Lung (tissue), 12 donors: Measurements from ENCODE around the gene B4GALT7. TPM values are rescaled to one million over a fixed set of nuclear protein-coding genes. Genes with fewer than 3 reads are reported as not detected.

Experiments used
- ATAC-seq: fragments of 200-7000 bp; cut with Tn5 transposase; one replicate; pipeline ENCODE4 v1.9.1; 2020; ENCODE audit warnings: moderate number of reproducible peaks; ENCODE audit not compliant: insufficient read depth, low FRiP score
- DNase-seq, 3 donors: peaks; one replicate each; pipeline ENCODE4 v3.0.0-alpha.2; 2013 to 2017
- H3K27ac ChIP-seq, 2 donors: one replicate each; pipeline ENCODE4 v1.5.1; 2013; ENCODE audit warnings: mild to moderate bottlenecking in 2 of 2, moderate library complexity in 2 of 2, control low read depth in 1 of 2, inconsistent platforms in 1 of 2, low read depth in 1 of 2, low read length in 1 of 2
- H3K27me3 ChIP-seq, 3 donors: one replicate each; pipeline ENCODE4 v1.5.1; 2013; ENCODE audit warnings: low read length in 2 of 3; ENCODE audit not compliant: control insufficient read depth in 3 of 3, insufficient read depth in 3 of 3
- H3K36me3 ChIP-seq, 4 donors: one replicate each; pipeline ENCODE4 v1.5.1; 2013; ENCODE audit warnings: low read length in 4 of 4, mild to moderate bottlenecking in 1 of 4, moderate library complexity in 1 of 4; ENCODE audit not compliant: control insufficient read depth in 4 of 4, insufficient read depth in 4 of 4
- H3K4me1 ChIP-seq, 5 donors: one replicate each; pipeline ENCODE4 v1.5.1; 2013; ENCODE audit warnings: low read length in 5 of 5, mild to moderate bottlenecking in 2 of 5, moderate library complexity in 1 of 5; ENCODE audit not compliant: control insufficient read depth in 5 of 5, insufficient read depth in 5 of 5
- H3K4me3 ChIP-seq: one replicate; pipeline ENCODE4 v1.5.1; 2013; ENCODE audit warnings: mild to moderate bottlenecking, control low read depth, moderate library complexity
- H3K9ac ChIP-seq, 2 donors: one replicate each; pipeline ENCODE4 v1.5.1; 2013; ENCODE audit warnings: low read length in 2 of 2, control low read depth in 1 of 2; ENCODE audit not compliant: insufficient read depth in 1 of 2
- H3K9me3 ChIP-seq, 4 donors: one replicate each; pipeline ENCODE4 v1.5.1; 2013; ENCODE audit warnings: low read length in 3 of 4, mild to moderate bottlenecking in 1 of 4, moderate library complexity in 1 of 4; ENCODE audit not compliant: control insufficient read depth in 4 of 4, insufficient read depth in 3 of 4
- CTCF ChIP-seq: IDR thresholded peaks from 2 replicates; pipeline ENCODE4 v1.5.1; 2012; ENCODE audit warnings: mild to moderate bottlenecking; ENCODE audit errors: control extremely low read depth, extremely low read depth
- WGBS, 2 donors: extraction: QIAGEN DNeasy Blood & Tissue Kit; methylation state at CpG; one replicate each; pipeline ENCODE4 v1.1.7; 2013; 5-methylcytosine and 5-hydroxymethylcytosine counted together
- polyA plus RNA-seq, 2 donors: library from polyadenylated mRNA; stranded (reverse); fragments of 200-250 nt; gene quantifications; one replicate each; pipeline ENCODE4 v1.2.1, GENCODE V29; 2013
- total RNA-seq, 2 donors: library from RNA; depleted of rRNA in 1 of 2; stranded (reverse); fragments of >200 nt in 1 of 2; gene quantifications; one replicate each; pipeline ENCODE4 v1.2.1, GENCODE V29; 2014 to 2021
- donor health status: control.
- donor health status: control.
- donor health status: Bipolar disorder and iron deficiency.
- donor health status: healthy.
- donor health status: DM: yes; HTN: yes; CAD: no.

Gene B4GALT7
- total and polyA plus RNA-seq, 4 donors, result 14.3 to 40.0 (median 31.4) TPM

DNA sequence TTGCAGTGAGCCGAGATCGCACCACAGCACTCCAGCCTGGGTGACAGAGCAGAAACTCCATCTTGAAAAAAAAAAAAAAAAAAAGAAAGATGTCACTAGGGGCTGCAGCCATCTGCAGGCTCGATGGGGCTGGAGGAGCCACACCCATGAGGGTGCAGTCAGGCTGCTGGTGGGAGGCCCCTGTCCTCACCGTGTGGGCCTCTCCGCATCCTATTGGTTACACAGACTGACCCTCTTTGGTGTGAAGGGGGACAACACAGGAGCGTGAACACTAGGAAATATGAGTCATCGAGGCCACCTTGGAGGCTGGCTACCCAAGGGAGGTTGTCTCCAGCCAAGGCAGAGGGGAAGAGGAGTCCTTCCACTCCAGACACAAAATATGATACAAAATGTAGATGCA, 31.6 kb upstream of the B4GALT7 start:
- no peak for ATAC-seq
- TF ChIP-seq CTCF, result no peak
- 68 to 79% methylated on average over 7 of the region's 7 CpGs for WGBS, 2 donors

DNA sequence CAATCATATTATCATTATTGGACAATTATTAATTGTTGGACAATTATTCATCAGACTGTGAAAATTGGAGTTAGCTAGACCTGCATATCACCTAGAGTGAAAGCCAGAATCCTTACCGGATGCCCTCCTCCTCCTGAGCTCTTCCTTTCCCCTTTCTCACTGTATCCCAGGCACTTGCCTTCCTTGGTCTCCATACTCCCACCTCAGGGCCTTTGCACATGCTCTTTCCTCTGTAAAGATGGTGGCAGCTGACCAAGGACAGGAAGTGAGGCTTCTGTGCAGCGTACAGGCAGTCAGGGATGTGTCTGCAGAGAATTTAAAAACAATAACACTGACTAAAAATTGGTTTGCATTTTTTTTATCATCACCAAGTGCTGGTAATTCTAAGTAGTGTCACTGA, 30.0 kb upstream of the B4GALT7 start:
- no peak overlapping the region for H3K9ac ChIP-seq
- H3K4me3 ChIP-seq, result no peak overlapping the region
- DNase-seq (no peak), ATAC-seq (no peak)
- no peaks in the 10 kb centered on the region for H3K4me1 ChIP-seq
- no peaks in the 10 kb centered on the region for H3K9me3 ChIP-seq
- WGBS, 2 donors, result 74 to 77% methylated on average over 2 of the region's 2 CpGs
- H3K36me3 ChIP-seq, result no peaks in the 10 kb centered on the region
- TF ChIP-seq CTCF, result no peak
- H3K27ac ChIP-seq, result no peak overlapping the region
- no peaks in the 10 kb centered on the region for H3K27me3 ChIP-seq

More for the DNA sequence above, 31.6 kb upstream of the B4GALT7 start:
- no peak overlapping the region for H3K9ac ChIP-seq
- H3K27me3 ChIP-seq, result no peaks in the 10 kb centered on the region
- no peaks in the 10 kb centered on the region for H3K36me3 ChIP-seq
- no peak overlapping the region for H3K27ac ChIP-seq
- no peak overlapping the region for H3K4me3 ChIP-seq
- no peak for DNase-seq
- no peaks in the 10 kb centered on the region for H3K4me1 ChIP-seq
- no peaks in the 10 kb centered on the region for H3K9me3 ChIP-seq

- Histone ChIP-seq H3K27me3 (no peaks in the 10 kb centered on the region), H3K36me3 (no peaks in the 10 kb centered on the region), H3K9me3 (no peaks in the 10 kb centered on the region), H3K9ac (no peak overlapping the region), H3K4me3 (no peak overlapping the region), H3K27ac (no peak overlapping the region), H3K4me1 (no peaks in the 10 kb centered on the region)
- DNase-seq, result no peak
- no peak for TF ChIP-seq CTCF
- WGBS, 2 donors, result 41 to 50% methylated on average over 1 of the region's 1 CpG
- no peak for ATAC-seq
Measured at GRCh38 chr5:177575488-177575887, 24.4 kb upstream of the B4GALT7 start.

DNA sequence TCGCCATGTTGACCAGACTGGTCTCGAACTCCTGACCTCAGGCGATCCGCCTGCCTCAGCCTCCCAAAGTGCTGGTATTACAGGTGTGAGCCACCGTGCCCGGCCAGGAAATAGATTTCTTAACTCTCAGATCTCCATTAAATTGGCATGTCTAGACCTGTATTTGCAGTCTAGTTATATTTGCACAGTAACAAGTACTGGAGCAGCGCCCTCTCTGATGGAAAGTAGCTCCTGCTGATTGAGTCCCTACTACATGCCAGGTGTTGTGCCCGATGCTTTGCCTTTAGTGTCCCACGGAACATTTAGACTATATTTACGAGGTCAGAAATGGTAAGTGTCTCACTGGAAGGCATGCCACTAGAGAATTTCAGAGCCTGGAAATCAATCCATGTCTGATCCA, 23.8 kb upstream of the B4GALT7 start:
- H3K4me1 ChIP-seq, result no peaks in the 10 kb centered on the region
- H3K9me3 ChIP-seq, result no peaks in the 10 kb centered on the region
- H3K9ac ChIP-seq, result no peak overlapping the region
- H3K27me3 ChIP-seq, result no peaks in the 10 kb centered on the region
- no peak for ATAC-seq
- TF ChIP-seq CTCF, result no peak
- no peak for DNase-seq
- H3K4me3 ChIP-seq, result no peak overlapping the region
- no peak overlapping the region for H3K27ac ChIP-seq
- whole genome bisulfite sequencing, 2 donors, result 73 to 85% methylated on average over 10 of the region's 10 CpGs
- H3K36me3 ChIP-seq, result no peaks in the 10 kb centered on the region
